SW480 (cell line): ENCODE data around the gene USP22.
"Not testable (repeated sequence)": the region's sequence is repeated elsewhere in the genome, so short reads cannot be mapped to it uniquely, and the experiment has no call there.

Source experiments
- DNase-seq: peaks from one replicate; pipeline ENCODE4 v3.0.0-alpha.2; 2016; ENCODE audit warnings: low spot score

USP22 gene

GRCh38 chr17:20988001-20988636 is 54.7 kb downstream of the USP22 start:
- DNase-seq = no peak

GRCh38 chr17:20987511-20987910 is 55.3 kb downstream of the USP22 start:
- DNase-seq = no peak

- no peak for DNase-seq
These were observed 55.9 kb downstream of the USP22 start for GRCh38 chr17:20986767-20987510.

GRCh38 chr17:20983359-20983637 is 59.5 kb downstream of the USP22 start:
- DNase-seq = no peak

- DNase-seq = no peak
These were observed 60.0 kb downstream of the USP22 start for GRCh38 chr17:20982589-20983358.

- no peak for DNase-seq
These were observed 61.5 kb downstream of the USP22 start for GRCh38 chr17:20981046-20981920.

- no peak for DNase-seq
These were observed 63.1 kb downstream of the USP22 start for GRCh38 chr17:20979792-20980083.

- not testable (repeated sequence) for DNase-seq
These were observed 63.6 kb downstream of the USP22 start for GRCh38 chr17:20979007-20979791.

- DNase-seq = not testable (repeated sequence)
These were observed 65.1 kb downstream of the USP22 start for GRCh38 chr17:20977609-20978253.

GRCh38 chr17:20975566-20975965 is 67.2 kb downstream of the USP22 start:
- DNase-seq = no peak

GRCh38 chr17:20970329-20970728 is 72.5 kb downstream of the USP22 start:
- no peak for DNase-seq

- no peak for DNase-seq
These were observed 73.7 kb downstream of the USP22 start for GRCh38 chr17:20968913-20969616.

- DNase-seq = no peak
These were observed 75.0 kb downstream of the USP22 start for GRCh38 chr17:20967776-20968175.

- DNase-seq = no peak
These were observed 75.9 kb downstream of the USP22 start for GRCh38 chr17:20966870-20967269.

GRCh38 chr17:20965492-20965891 is 77.3 kb downstream of the USP22 start:
- no peak for DNase-seq

GRCh38 chr17:20961586-20961985 is 81.2 kb downstream of the USP22 start:
- DNase-seq = no peak

GRCh38 chr17:20960871-20961270 is 81.9 kb downstream of the USP22 start:
- no peak for DNase-seq

GRCh38 chr17:20955427-20956323 is 87.1 kb downstream of the USP22 start:
- no peak for DNase-seq

- no peak for DNase-seq
These were observed 88.0 kb downstream of the USP22 start for GRCh38 chr17:20954794-20955193.
